PC-3 (cell line): Measurements from ENCODE around the gene SDK1. TPM values are rescaled to one million over a fixed set of nuclear protein-coding genes. Genes with fewer than 3 reads are reported as not detected.

Experiments
- ATAC-seq: fragments of 200-7000 bp; cut with Tn5 transposase; 2 replicates; pipeline ENCODE4 v1.9.1; 2020; ENCODE audit warnings: mild to moderate bottlenecking, moderate library complexity
- BruUV-seq: library from RNA; stranded (reverse); fragments of 400-500 nt; replicated peaks from 2 replicates; lab custom pipeline; 2021; lab: Mats Ljungman, UMichigan
- CTCF ChIA-PET: fragments of 300-600 bp; sonication (Branson Sonifier 250); formaldehyde crosslinking; loops from one replicate; lab custom pipeline; 2022; ENCODE audit warnings: antibody characterized with exemption; lab: Charles Lee
- POLR2A ChIA-PET: fragments of 300-600 bp; sonication (Branson Sonifier 250); formaldehyde crosslinking; loops from one replicate; lab custom pipeline; 2022; ENCODE audit warnings: antibody characterized with exemption; ENCODE audit not compliant: unreplicated experiment; lab: Charles Lee
- DNase-seq: peaks from one replicate; pipeline ENCODE4 v3.0.0-alpha.2; 2015
- H2AFZ ChIP-seq: fragments of 300-600 bp; sonication (generic); 2 replicates; pipeline ENCODE4 v1.6.0; 2016; ENCODE audit warnings: antibody characterized with exemption, low read length
- H3F3A ChIP-seq: fragments of 300-600 bp; sonication (generic); one replicate; pipeline ENCODE4 v1.6.0; 2017; ENCODE audit warnings: antibody characterized with exemption, low read length, control low read depth, mild to moderate bottlenecking; ENCODE audit not compliant: unreplicated experiment
- H3K27ac ChIP-seq: fragments of 300-600 bp; sonication (generic); 2 replicates; pipeline ENCODE4 v1.5.1; 2016; ENCODE audit warnings: mild to moderate bottlenecking, low read length
- H3K27me3 ChIP-seq: fragments of 300-600 bp; sonication (generic); 2 replicates; pipeline ENCODE4 v1.6.1; 2016; ENCODE audit warnings: low read length, mixed read lengths
- H3K36me3 ChIP-seq: fragments of 300-600 bp; sonication (generic); 2 replicates; pipeline ENCODE4 v1.6.1; 2016; ENCODE audit warnings: low read depth, mixed run types, low read length, mixed read lengths
- H3K4me1 ChIP-seq: fragments of 300-600 bp; sonication (generic); 2 replicates; pipeline ENCODE4 v1.5.1; 2016; ENCODE audit warnings: low read length; ENCODE audit not compliant: insufficient read depth
- H3K4me2 ChIP-seq: fragments of 300-600 bp; sonication (generic); 2 replicates; pipeline ENCODE4 v1.6.0; 2016; ENCODE audit warnings: low read length
- H3K4me3 ChIP-seq: fragments of 300-600 bp; sonication (generic); 2 replicates; pipeline ENCODE4 v1.5.1; 2016; ENCODE audit warnings: mild to moderate bottlenecking, low read length, mixed read lengths
- H3K79me2 ChIP-seq: fragments of 300-600 bp; sonication (generic); 2 replicates; pipeline ENCODE4 v1.6.1; 2017; ENCODE audit warnings: low read length, mixed read lengths
- H3K9ac ChIP-seq: fragments of 300-600 bp; sonication (generic); 2 replicates; pipeline ENCODE4 v1.6.0; 2016; ENCODE audit warnings: mild to moderate bottlenecking, low read length
- H3K9me2 ChIP-seq: fragments of 300-600 bp; sonication (generic); replicated peaks from 2 replicates; pipeline ENCODE4 v1.6.1; 2016; ENCODE audit warnings: mixed run types, low read length, mixed read lengths
- H3K9me3 ChIP-seq: fragments of 300-600 bp; sonication (generic); 2 replicates; pipeline ENCODE4 v1.6.1; 2016; ENCODE audit warnings: low read length, mixed read lengths
- H4K20me1 ChIP-seq: fragments of 300-600 bp; sonication (generic); 2 replicates; pipeline ENCODE4 v1.6.1; 2016; ENCODE audit warnings: low read length, mixed read lengths
- CTCF ChIP-seq: fragments of 300-600 bp; sonication (generic); conservative IDR thresholded peaks from 2 replicates; pipeline ENCODE4 v1.5.1; 2017; ENCODE audit warnings: antibody characterized with exemption, low read depth, mild to moderate bottlenecking, low read length
- EZH2 ChIP-seq: fragments of 300-600 bp; sonication (generic); IDR thresholded peaks from one replicate; pipeline ENCODE4 v1.6.1; 2017; ENCODE audit warnings: antibody characterized with exemption, mild to moderate bottlenecking, low read length; ENCODE audit not compliant: unreplicated experiment
- EZH2phosphoT487 ChIP-seq: fragments of 300-600 bp; sonication (generic); IDR thresholded peaks from 2 replicates; pipeline ENCODE4 v1.6.1; 2018; ENCODE audit warnings: mild to moderate bottlenecking, antibody characterized with exemption, low read length, borderline replicate concordance
- intact Hi-C: fragments of 100-400 bp; cut with micrococcal nuclease; formaldehyde crosslinking; loops from 2 replicates; pipeline ENCODE4 v1.9.0; 2023
- total RNA-seq: library from RNA; depleted of rRNA; stranded (reverse); fragments of >200 nt; gene quantifications from 2 replicates; pipeline ENCODE4 v1.2.3, GENCODE V29; 2014

Gene SDK1
- total RNA-seq, 1 experiment from 2014 or later = 2.8 TPM

DNA sequence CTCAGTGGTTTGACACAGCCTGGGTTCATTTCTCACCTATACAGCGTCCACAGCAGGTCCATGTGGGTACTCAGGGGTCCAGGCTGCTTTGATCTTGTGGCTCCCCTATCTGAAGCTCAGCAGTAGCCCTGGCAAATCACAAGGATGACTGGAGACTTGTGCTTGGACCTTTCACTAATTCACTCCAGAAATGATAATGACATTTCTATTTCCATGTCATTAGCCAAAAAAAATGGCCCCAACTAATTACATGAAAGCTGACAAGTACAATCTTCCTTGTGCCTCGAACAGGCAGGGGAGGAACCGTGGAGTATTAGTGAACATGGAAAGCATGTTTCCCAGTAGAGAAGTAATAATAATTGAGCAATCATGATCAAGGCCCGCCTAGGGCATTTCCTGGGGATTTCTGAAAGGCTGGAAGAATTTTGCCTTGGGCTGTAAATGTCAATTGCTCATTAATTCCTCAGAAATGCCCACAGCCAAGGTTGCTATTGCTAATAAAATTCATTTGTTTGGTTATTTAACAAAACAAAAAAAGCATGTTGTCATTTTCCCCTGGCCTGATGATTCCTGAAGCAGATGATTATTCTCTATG is 586.1 kb downstream of the SDK1 start:
- Histone ChIP-seq H3K9me3 (no peaks in the 10 kb centered on the region), H3K9me2 (no peaks in the 10 kb centered on the region), H4K20me1 (no peaks in the 10 kb centered on the region), H3K4me2 (no peak overlapping the region), H3K4me3 (no peak overlapping the region), H3F3A (no peaks in the 10 kb centered on the region), H3K9ac (no peak overlapping the region), H2AFZ (no peak overlapping the region), H3K27ac (no peak overlapping the region), H3K4me1 (no peaks in the 10 kb centered on the region; the same call in 1 of the 2 replicates), H3K36me3 (no peaks in the 10 kb centered on the region), H3K27me3 (no peaks in the 10 kb centered on the region), H3K79me2 (no peaks in the 10 kb centered on the region)
- ATAC-seq = no peak
- no TSS peak for BruUV-seq
- intact Hi-C loops = no loop called here
- TF ChIP-seq EZH2phosphoT487 (no peak), CTCF (no peak), EZH2 (no peak)
- DNase-seq = peak; percentile 38
- ChIA-PET CTCF (no interaction called here), POLR2A (no interaction called here)

GRCh38 chr7:3888096-3888495 is 587.0 kb downstream of the SDK1 start:
- no peak overlapping the region for H3K27ac ChIP-seq
- H4K20me1 ChIP-seq = no peaks in the 10 kb centered on the region
- intact Hi-C loops = no loop called here
- no peak for DNase-seq
- POLR2A ChIA-PET = no interaction called here
- no peaks in the 10 kb centered on the region for H3K9me2 ChIP-seq
- H3K9me3 ChIP-seq = no peaks in the 10 kb centered on the region
- CTCF ChIA-PET = no interaction called here
- no peaks in the 10 kb centered on the region for H3K27me3 ChIP-seq
- no peaks in the 10 kb centered on the region for H3K36me3 ChIP-seq
- H3K4me2 ChIP-seq = no peak overlapping the region
- H2AFZ ChIP-seq = no peak overlapping the region
- no peak for ATAC-seq
- H3K9ac ChIP-seq = no peak overlapping the region
- TF ChIP-seq EZH2 (no peak), EZH2phosphoT487 (no peak), CTCF (no peak)
- no peaks in the 10 kb centered on the region; the same call in 1 of the 2 replicates for H3K4me1 ChIP-seq
- no peaks in the 10 kb centered on the region for H3F3A ChIP-seq
- H3K79me2 ChIP-seq = no peaks in the 10 kb centered on the region
- H3K4me3 ChIP-seq = no peak overlapping the region
- no TSS peak for BruUV-seq

- Histone ChIP-seq H3K4me1 (no peaks in the 10 kb centered on the region; the same call in 1 of the 2 replicates), H3K36me3 (no peaks in the 10 kb centered on the region), H3K9me3 (no peaks in the 10 kb centered on the region), H3F3A (no peaks in the 10 kb centered on the region), H3K79me2 (no peaks in the 10 kb centered on the region), H3K4me3 (no peak overlapping the region), H2AFZ (no peak overlapping the region), H3K27ac (no peak overlapping the region), H3K4me2 (no peak overlapping the region), H4K20me1 (no peaks in the 10 kb centered on the region), H3K9me2 (no peaks in the 10 kb centered on the region), H3K27me3 (no peaks in the 10 kb centered on the region), H3K9ac (no peak overlapping the region)
- intact Hi-C loops = no loop called here
- CTCF ChIA-PET = no interaction called here
- DNase-seq (no peak), ATAC-seq (no peak)
- POLR2A ChIA-PET = no interaction called here
- no peak for TF ChIP-seq EZH2phosphoT487
- TF ChIP-seq EZH2 = no peak
- no peak for TF ChIP-seq CTCF
- no TSS peak for BruUV-seq
Observed at GRCh38 chr7:3892157-3892556, 591.1 kb downstream of the SDK1 start.
